IPS-18c (cell line): ENCODE data around the gene PGAM5.
A peak's percentile ranks its signal among the peaks of the same experiment; 100 is the strongest.

Source experiments
- H3K4me3 ChIP-seq: 2 replicates; pipeline ENCODE4 v1.7.0; 2013; ENCODE audit warnings: low read depth, mild to moderate bottlenecking, low read length, moderate library complexity; ENCODE audit not compliant: insufficient read depth
- H3K9me3 ChIP-seq: one replicate; pipeline ENCODE4 v1.6.1; 2013; ENCODE audit warnings: mild to moderate bottlenecking, low read length, moderate library complexity; ENCODE audit not compliant: control insufficient read depth, insufficient read depth

Gene PGAM5

GRCh38 chr12:132710405-132711079 is at the start of gene PGAM5:
Gene PGAM5 (plus strand): TSS chr12:132710842. CDS start chr12:132710877, 35 bp downstream.
- H3K4me3 ChIP-seq, result peak within 1 kb of the TSS; percentile 90
- H3K9me3 ChIP-seq, result peaks cover 2% of the 10 kb centered on the region

DNA sequence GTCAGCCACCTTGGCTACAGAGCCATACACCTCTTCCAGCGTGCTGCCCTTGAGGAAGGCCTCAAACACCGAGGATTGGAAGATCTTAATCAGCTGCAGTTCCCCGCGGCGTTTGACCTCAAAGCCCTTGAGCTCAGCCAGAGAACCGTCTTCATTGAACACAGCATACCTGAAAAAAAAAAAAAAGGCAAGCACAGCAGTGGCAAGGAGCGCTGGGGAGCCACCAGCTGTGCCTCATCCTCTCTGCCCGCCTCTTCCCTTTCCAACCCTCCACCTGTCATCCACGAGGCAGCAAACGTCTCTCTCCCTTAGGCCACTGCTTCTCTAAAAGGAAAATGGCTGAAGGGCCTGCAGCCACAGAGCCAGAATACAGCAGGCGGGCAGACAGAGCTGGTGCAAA is 49.6 kb upstream of the PGAM5 start:
- Histone ChIP-seq H3K9me3 (no peaks in the 10 kb centered on the region), H3K4me3 (no peak overlapping the region)

- Histone ChIP-seq H3K4me3 (no peak overlapping the region), H3K9me3 (no peaks in the 10 kb centered on the region)
These were observed 48.7 kb upstream of the PGAM5 start for GRCh38 chr12:132661972-132662371.

DNA sequence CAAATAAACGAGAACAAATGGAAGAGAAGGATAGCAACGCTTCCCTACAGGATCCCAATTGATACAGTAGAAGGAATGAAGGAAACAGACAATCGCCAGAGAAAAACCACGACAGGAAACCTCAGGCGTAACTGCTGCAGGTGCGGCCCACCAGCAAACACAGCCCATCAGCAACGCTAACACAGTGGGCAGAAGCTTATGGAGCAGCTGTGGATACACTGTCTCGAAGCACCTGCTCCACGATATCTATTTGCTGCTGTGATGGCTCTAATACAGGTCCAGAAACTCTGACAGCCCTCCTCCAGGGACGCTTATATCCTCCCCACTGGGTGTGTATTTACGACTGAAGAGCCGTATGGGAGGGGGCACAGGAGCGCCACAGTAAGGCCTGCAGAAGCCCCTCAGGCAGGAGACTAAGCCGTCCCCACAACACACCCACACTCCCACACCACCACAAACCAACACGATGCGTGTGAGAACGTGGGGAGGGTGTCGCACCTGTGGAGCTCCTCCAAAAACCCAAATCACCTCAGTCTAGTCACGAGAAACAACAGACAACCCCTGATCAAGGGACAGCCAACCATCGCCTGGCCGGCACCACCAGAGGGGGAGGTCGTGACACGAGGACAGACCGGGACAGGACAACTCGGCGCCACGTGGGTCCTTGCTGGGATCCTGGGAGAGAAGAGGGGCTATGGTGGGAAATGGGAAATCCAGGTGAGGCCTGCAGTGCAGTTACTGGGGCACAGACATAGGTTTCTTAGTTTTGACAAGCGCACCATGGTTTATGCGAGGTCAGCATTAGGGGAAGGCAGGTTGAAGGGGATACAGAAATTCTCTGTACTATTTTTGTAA is 47.5 kb upstream of the PGAM5 start:
- Histone ChIP-seq H3K4me3 (no peak overlapping the region), H3K9me3 (no peaks in the 10 kb centered on the region)

GRCh38 chr12:132664206-132665148 is 46.2 kb upstream of the PGAM5 start:
- H3K9me3 ChIP-seq, result no peaks in the 10 kb centered on the region

GRCh38 chr12:132665149-132665491 is 45.5 kb upstream of the PGAM5 start:
- no peaks in the 10 kb centered on the region for H3K9me3 ChIP-seq

More at GRCh38 chr12:132664206-132665148, 46.2 kb upstream of the PGAM5 start:
- H3K4me3 ChIP-seq, result no peak overlapping the region

DNA sequence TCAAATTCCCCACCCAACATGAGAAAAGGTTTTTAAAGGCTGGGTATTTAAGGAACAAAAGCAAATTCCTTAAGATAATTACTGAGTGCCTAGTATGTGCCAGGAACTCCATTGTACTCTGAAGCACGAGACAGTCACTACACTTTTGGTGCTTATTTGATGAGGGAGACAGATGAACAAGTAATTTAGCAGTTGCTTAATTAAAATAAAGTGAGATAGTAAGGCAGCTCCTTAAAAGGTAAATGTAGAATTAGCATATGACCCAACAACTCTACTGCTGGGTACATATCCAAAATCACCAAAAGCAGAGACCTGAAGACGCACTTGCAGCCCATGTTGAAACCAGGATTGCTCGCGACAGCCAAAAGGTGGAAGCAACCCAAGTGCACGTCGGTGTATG is 44.8 kb upstream of the PGAM5 start:
- Histone ChIP-seq H3K9me3 (no peaks in the 10 kb centered on the region), H3K4me3 (no peak overlapping the region)

More at GRCh38 chr12:132665149-132665491, 45.5 kb upstream of the PGAM5 start:
- no peak overlapping the region for H3K4me3 ChIP-seq

DNA sequence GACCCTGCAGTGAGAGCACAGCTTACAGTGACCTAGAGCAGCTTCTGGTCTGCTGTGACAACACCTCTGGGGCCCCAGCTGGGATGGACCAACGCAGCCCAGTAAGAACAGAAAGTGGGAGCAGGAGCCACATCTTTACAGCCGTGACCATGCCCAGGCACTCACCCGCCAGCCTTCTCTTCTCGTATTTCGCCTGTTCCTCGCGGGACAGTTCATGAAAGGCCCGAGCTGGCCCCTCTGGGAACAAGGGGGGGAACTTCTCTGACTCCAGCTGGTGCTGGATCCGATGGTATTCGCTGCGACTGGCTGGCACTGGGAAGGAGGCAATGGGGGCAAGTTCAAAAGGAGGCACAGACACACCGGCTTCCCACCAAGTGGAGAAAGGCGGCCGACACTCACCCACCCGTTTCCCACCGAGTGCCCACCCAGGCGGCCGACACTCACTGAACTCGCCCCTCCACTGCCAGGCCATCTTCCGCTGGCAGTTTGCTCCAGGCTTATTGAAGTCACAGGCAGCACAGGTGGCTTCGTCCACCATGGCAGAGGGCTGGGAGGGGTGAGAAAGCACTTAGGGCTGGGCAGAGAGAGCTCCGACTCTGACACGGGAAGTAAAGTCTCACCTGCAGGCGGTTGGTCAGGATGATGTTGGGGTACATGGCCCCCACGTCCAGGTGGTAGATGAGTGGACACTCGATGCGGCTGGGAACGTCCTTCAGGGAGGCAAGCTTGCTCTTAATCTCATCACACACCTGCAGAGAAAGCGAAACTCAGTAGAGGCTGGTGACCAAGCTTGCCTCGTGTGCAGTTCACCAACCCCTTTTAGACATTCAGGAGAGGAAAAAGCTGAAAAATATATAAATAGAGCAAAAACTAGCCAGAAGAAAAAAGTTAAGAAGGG is 42.2 kb upstream of the PGAM5 start:
- Histone ChIP-seq H3K4me3 (no peak overlapping the region), H3K9me3 (no peaks in the 10 kb centered on the region)

DNA sequence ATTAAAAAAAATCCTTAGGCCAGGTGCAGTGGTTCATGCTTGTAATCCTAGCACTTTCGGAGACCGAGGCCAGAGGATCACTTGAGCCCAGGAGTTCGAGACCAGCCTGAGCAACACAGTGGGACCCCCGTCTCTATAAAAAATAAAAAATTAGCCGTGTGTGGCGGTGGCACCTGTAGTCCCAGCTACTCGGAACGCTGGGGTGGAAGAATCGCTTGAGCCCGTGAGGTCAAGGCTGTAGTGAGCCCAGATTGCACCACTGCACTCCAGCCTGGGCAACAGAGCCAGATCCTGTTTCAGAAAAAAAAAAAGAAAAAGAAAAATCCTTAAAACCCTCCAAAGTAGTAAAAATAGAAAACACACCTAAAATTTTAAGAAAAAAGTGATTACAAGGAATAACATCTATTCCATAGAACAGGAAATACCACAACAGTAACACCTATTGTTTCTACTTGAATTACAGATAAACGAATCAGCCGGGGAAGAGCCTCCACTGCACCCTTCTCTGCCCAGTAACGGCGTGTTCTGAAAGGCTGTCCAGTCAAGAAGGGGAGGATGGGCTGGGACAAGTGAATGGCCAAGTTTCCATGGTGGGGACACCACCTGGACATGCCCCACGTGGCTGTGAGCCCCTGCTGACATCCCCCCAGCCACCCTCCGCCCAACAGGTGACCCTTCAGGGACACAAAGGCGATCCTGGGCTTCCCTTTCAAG is 41.3 kb upstream of the PGAM5 start:
- H3K9me3 ChIP-seq, result no peaks in the 10 kb centered on the region
- no peak overlapping the region for H3K4me3 ChIP-seq

GRCh38 chr12:132672116-132672515 is 38.5 kb upstream of the PGAM5 start:
- no peaks in the 10 kb centered on the region for H3K9me3 ChIP-seq
- no peak overlapping the region for H3K4me3 ChIP-seq

DNA sequence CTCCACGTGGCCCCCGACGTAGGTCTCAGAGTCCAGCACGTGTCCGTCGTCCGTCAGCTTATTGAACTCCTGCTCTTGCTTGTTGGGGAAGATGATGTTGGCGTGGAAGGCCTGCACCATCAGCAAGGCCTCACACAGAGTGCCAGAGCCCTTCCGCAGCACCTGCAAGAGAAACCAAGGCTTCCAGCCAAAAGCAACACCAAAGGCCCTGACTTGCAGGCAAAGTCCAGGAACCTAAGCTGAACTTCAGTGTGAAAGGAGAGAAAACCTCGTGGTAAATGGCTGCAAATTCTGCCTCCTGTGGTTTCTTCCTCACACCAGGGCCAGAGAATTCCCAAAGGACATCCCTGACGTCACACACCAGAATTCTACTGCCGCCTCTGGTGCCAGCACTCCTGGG is 38.0 kb upstream of the PGAM5 start:
- Histone ChIP-seq H3K9me3 (no peaks in the 10 kb centered on the region), H3K4me3 (no peak overlapping the region)

DNA sequence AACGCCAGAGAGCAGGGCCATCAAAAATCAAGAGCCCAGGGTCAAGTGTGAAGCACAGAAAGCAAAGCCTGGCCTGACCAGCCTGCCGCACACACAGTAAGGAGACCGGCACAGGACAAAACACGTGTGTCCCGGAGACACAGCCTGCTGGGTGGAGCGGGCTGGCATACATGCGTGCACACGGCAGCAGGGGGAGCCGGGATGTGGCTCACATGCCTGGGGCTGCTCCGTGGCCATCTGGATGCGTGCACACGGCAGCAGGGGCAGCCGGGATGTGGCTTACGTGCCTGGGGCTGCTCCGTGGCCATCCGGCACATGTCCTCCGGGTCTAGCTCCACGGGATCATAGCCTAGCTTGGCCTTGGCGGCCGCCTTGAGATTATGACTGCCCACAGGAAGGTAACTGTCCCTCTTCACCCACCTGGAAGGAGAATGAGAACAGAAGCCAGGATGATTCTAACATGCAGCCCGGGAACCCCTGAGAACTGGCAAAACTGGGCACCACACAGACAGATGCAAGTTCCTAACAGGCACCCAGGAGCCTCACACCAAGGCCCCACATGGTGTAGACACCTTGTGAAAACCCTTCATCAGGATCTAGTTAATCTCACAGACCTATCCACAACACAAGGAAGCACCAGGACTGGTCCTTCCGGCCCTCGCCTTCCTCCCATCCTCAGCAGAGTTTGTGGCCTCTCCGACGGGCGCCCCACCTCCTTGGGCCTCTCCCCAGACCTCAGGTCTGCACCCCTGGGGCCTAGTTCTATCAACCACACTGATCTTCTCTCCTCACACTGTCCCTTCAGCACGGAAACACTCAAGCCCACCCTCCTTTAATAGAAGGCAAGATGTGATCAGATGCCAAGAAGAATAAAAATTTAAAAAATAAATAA is 37.1 kb upstream of the PGAM5 start:
- Histone ChIP-seq H3K9me3 (no peaks in the 10 kb centered on the region), H3K4me3 (no peak overlapping the region)

DNA sequence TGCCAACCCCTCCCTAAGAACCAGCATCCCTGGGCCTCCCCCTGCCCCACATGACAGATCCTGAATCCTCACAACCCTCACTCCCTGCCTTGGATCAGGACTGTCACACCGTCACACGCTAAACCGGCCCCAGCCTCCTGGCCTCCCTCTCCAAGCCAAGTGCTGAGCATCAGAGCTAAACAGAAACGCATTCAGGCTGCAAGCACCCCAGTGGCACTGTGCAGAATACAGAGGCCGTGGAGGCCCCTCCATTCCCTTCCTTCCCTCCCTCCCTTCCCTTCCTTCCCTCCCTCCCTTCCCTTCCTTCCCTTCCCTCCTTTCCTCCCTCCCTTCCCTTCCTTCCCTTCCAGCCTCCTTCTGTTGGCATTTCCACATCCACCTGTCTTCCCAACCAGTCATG is 36.1 kb upstream of the PGAM5 start:
- peaks cover 2% of the 10 kb centered on the region for H3K9me3 ChIP-seq

GRCh38 chr12:132675757-132676432 is 34.7 kb upstream of the PGAM5 start:
- Histone ChIP-seq H3K4me3 (no peak overlapping the region), H3K9me3 (peaks cover 2% of the 10 kb centered on the region)

More for the DNA sequence above, 36.1 kb upstream of the PGAM5 start:
- H3K4me3 ChIP-seq, result no peak overlapping the region

DNA sequence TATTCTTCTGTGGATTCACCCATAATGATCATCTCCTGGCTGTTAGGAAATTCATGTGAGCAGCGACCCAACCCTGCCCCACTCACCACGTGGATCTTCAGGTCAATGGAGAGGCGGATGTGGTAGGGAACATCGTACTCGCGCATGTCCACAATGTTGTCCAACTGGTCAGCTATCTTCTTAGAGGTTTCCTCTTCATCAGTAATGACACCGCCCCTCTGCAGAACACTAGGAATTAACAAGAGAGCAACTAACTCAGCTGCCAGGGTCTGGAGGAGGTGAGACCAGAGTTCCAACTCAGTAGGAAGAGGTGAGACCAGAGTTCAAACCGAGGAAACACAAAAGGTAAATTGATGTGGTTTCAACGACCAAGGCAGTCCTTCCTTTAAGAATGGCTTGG is 33.1 kb upstream of the PGAM5 start:
- H3K9me3 ChIP-seq, result peaks cover 2% of the 10 kb centered on the region

More for the DNA sequence above, 33.1 kb upstream of the PGAM5 start:
- no peak overlapping the region for H3K4me3 ChIP-seq
